HUES6 (cell line): ENCODE data around the gene RASGRF2.

ENCODE experiments used
- H3K27ac ChIP-seq: 2 replicates; pipeline ENCODE4 v1.7.0; 2013; ENCODE audit warnings: low read depth, mild to moderate bottlenecking, low read length, inconsistent platforms
- H3K27me3 ChIP-seq: 2 replicates; pipeline ENCODE4 v1.6.1; 2013; ENCODE audit warnings: low read length; ENCODE audit not compliant: control insufficient read depth, insufficient read depth
- H3K36me3 ChIP-seq: 2 replicates; pipeline ENCODE4 v1.6.1; 2013; ENCODE audit warnings: low read length; ENCODE audit not compliant: control insufficient read depth, insufficient read depth
- H3K4me1 ChIP-seq: 2 replicates; pipeline ENCODE4 v1.6.1; 2013; ENCODE audit warnings: low read length; ENCODE audit not compliant: control insufficient read depth, insufficient read depth
- H3K4me3 ChIP-seq: 2 replicates; pipeline ENCODE4 v1.5.1; 2013; ENCODE audit warnings: low read depth, low read length
- H3K9ac ChIP-seq: one replicate; pipeline ENCODE4 v1.6.1; 2013; ENCODE audit warnings: mild to moderate bottlenecking, low read length
- H3K9me3 ChIP-seq: 2 replicates; pipeline ENCODE4 v1.6.1; 2013; ENCODE audit warnings: low read depth, low read length; ENCODE audit not compliant: control insufficient read depth, insufficient read depth

Gene RASGRF2

DNA sequence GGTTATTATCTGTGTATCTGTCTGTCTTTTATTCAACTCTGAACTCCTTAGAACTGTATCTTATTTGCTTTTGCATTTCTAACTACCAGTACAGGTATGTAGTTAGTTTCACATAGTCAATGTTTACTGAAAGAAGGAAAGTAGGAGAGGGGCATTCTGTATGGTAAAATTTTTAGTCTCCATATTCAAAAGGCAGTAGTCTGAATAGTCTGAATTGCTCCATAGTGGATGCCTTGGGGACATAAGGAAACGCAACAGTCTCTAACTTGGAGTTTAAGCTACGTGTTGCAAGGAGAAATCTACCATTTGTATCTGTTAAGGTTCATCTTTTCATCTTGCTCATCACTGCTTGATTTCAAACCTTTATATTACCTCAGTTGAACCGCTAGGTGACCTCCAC, 26.2 kb downstream of the RASGRF2 start:
- H3K9ac ChIP-seq = no peak overlapping the region
- H3K36me3 ChIP-seq = no peaks in the 10 kb centered on the region
- H3K27me3 ChIP-seq = no peaks in the 10 kb centered on the region
- H3K27ac ChIP-seq = no peak overlapping the region
- peaks cover 36% of the 10 kb centered on the region for H3K4me1 ChIP-seq
- H3K9me3 ChIP-seq = no peaks in the 10 kb centered on the region
- H3K4me3 ChIP-seq = no peak overlapping the region

DNA sequence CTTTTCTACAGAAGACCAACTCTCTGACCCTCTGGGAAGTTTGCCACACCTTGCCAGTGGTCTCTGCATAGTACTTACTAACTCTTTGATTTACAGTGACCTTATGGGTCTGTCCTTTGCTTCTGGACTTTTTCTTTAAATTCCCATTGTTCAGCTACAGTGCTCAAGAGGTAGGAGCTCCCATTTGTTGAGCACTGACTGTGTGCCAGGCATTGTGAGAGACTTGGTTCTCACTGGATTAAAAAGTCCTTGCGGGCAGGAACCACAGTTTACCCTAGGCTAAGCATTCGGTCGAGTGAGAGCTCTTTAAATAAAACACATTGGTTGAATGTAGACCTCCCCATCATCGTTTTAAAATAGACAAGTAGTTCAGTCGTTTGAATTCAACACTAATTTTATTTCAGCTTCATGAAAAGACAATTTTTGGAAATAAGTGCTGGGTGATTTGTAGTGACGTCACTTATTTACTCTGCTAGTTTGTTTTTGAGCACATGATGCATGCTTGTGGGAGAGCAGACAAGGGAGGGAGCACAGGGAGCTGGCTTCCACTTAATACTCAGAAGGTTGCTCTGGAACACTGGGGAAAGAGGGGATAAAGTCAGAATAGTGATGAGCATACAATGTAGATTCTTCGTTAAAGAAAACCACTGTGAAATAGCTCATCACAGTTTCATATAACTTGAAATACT, 27.1 kb downstream of the RASGRF2 start:
- H3K9ac ChIP-seq = no peak overlapping the region
- no peak overlapping the region for H3K27ac ChIP-seq
- H3K4me3 ChIP-seq = no peak overlapping the region
- H3K27me3 ChIP-seq = no peaks in the 10 kb centered on the region
- H3K36me3 ChIP-seq = no peaks in the 10 kb centered on the region
- H3K4me1 ChIP-seq = peaks cover 41% of the 10 kb centered on the region
- H3K9me3 ChIP-seq = no peaks in the 10 kb centered on the region

DNA sequence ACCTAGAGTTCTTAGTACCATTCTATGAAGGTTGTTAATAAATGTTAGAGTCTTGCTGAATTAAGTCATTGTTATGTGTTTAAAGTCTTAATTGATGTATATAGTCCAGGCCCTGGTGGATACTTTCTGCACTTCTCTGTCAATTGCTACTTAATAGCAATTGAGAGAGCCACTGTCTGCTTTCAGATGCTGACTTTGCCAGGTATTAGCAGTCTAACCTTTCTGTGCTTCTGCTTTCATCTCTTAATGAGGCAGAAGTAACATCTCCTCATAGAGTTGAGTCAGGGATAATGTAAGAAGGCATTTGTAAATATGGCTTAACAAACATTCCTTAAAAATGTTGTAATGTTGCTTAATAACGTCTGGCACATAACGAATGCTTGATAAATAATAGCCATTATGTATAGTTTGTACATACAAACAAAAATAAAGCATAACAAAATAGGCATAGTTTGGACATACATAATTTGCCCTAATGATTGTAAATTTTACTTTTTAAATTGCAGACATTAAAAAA, 28.3 kb downstream of the RASGRF2 start:
- Histone ChIP-seq H3K9ac (no peak overlapping the region), H3K9me3 (no peaks in the 10 kb centered on the region), H3K27ac (no peak overlapping the region), H3K4me3 (no peak overlapping the region), H3K4me1 (peaks cover 41% of the 10 kb centered on the region), H3K36me3 (no peaks in the 10 kb centered on the region), H3K27me3 (no peaks in the 10 kb centered on the region)

DNA sequence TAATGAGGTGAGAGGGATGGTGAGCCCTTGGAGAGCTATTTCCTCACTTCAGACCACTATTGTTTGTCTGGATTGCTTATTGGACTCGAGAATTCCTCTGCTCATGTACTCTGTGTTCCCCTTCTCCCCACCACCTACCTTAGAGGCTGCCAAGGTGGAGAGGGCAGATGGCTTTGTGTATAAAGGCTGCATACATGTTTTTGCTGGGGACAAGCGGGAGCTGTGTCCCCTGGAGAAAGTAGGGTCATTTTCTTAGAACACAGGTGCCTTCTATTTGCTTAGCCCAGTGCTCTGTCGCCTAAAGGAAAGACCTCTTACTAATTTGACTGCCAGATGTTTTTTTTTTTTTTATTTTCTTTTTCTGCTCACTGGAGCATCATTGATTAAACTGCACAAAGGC, 29.7 kb downstream of the RASGRF2 start:
- Histone ChIP-seq H3K9ac (no peak overlapping the region), H3K27me3 (no peaks in the 10 kb centered on the region), H3K36me3 (no peaks in the 10 kb centered on the region), H3K27ac (0 out of 2 replicates have a peak overlapping the region, but pooled peaks have one; percentile 66), H3K4me1 (peaks cover 41% of the 10 kb centered on the region), H3K4me3 (no peak overlapping the region), H3K9me3 (no peaks in the 10 kb centered on the region)

DNA sequence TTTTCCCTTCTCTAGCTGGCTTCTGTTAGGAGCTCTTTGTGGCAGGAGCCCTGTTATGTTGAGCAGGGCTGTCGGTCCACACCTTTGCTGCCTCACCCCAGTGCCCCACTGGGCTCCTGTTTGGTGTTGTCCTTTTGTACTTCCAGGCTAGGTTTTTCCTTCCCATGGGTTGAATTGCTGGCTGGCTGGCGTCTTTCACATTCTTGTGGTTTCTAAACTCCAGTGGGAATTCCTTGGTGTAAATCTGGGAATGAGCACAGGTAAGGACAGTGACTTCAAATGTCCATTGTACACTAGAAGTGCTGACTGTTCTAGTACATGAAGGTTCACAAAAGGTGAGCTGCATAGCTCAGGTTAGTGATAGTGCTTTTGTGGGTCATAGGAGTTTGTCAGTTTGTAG, 30.4 kb downstream of the RASGRF2 start:
- H3K27ac ChIP-seq = peak overlapping the region; percentile 66; the same call in 1 of the 2 replicates
- no peaks in the 10 kb centered on the region for H3K9me3 ChIP-seq
- 0 out of 2 replicates have a peak overlapping the region, but pooled peaks have one; percentile 4 for H3K4me3 ChIP-seq
- H3K4me1 ChIP-seq = peaks cover 40% of the 10 kb centered on the region
- no peaks in the 10 kb centered on the region for H3K36me3 ChIP-seq
- H3K9ac ChIP-seq = peak overlapping the region; percentile 4
- H3K27me3 ChIP-seq = no peaks in the 10 kb centered on the region

DNA sequence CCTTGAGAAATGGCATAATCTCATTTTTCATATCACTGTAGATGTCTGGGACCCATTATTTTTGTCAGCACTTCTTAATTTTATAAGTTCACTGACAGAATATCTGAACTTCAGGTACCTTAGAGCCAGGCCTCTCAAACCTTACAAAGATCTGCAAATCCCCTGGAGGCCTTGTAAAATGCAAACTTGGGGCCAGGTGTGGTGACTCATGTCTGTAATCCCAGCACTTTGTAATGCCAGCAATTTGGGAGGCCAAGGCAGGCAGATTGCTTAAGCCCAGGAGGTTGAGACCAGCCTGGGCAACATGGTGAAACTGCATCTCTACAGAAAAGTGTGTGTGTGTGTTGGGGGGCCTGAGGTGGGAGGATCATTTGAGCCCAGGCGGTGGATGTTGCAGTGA, 30.8 kb downstream of the RASGRF2 start:
- H3K27ac ChIP-seq = 0 out of 2 replicates have a peak overlapping the region, but pooled peaks have one; percentile 66
- H3K27me3 ChIP-seq = no peaks in the 10 kb centered on the region
- H3K9ac ChIP-seq = peak overlapping the region; percentile 4
- no peaks in the 10 kb centered on the region for H3K9me3 ChIP-seq
- H3K4me3 ChIP-seq = no peak overlapping the region
- H3K36me3 ChIP-seq = no peaks in the 10 kb centered on the region
- H3K4me1 ChIP-seq = peaks cover 38% of the 10 kb centered on the region

DNA sequence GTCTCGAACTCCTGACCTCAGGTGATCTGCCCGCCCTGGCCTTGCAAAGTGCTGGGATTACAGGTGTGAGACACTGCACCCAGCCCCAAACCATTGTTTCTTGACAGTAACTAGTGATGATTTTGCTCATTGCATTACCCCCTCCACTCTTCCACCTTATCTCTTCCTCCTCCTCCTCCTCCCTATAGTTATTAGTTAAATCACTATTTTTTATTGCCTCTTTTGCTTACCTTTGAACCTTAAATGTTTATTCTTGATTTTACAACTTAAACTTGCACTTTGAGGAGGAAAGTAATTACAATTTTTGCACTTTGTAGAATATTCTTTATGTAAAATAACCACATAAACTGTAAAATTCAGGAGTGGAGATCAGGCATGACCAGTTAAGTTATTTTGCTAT, 35.7 kb downstream of the RASGRF2 start:
- peaks cover 9% of the 10 kb centered on the region for H3K4me1 ChIP-seq
- H3K9ac ChIP-seq = no peak overlapping the region
- no peaks in the 10 kb centered on the region for H3K9me3 ChIP-seq

DNA sequence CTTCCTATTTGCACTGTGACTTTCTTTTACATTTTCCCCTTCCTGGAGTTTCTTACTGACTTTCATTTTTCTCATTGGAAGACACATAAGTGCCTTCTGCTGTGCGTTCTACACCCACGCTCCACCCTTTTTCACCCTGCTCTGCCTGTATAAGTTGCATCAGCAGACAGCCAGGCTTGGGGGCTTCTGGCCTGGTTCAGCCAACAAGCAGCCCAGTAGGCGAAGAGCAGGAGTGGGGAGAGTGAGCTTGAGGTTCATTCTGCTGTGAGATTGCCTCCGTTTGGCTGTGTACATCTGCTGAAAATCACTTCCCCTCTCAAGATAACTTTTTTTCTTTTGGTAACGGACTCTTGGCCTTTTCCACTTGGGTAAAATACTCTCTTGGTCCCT, 38.4 kb downstream of the RASGRF2 start:
- H3K27ac ChIP-seq = no peak overlapping the region
- no peak overlapping the region for H3K9ac ChIP-seq
- no peaks in the 10 kb centered on the region for H3K4me1 ChIP-seq
- H3K4me3 ChIP-seq = no peak overlapping the region
- H3K9me3 ChIP-seq = no peaks in the 10 kb centered on the region
- no peaks in the 10 kb centered on the region for H3K27me3 ChIP-seq
- H3K36me3 ChIP-seq = no peaks in the 10 kb centered on the region

More for the DNA sequence above, 35.7 kb downstream of the RASGRF2 start:
- Histone ChIP-seq H3K27ac (no peak overlapping the region), H3K4me3 (no peak overlapping the region), H3K27me3 (no peaks in the 10 kb centered on the region), H3K36me3 (no peaks in the 10 kb centered on the region)

DNA sequence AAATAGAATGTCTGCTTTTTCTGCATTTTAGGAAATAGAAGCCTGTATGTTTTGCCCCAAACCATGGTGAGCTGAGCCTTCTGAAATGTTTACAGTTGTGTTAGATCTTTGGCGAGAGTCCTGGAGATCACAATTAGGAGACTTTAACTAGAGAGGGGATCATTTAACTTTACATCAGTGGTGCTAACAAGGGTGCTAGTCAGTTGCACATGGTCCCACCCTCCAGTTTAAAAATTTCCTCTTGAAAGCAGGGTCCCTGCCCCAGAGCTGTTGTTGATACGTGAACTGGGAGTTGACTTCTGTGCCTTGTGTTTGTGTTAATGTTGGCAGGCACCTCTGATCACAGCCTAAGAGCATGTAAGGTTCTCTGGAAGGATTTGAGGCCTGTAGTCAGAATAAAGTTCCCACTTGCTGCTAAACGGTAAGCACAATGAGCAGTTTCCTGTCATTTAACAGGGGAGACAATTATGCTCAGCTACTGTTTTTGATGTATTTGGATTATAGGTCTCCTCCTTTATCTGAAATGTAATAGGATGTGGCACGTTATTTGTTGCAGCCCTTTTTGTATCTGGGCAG, 43.7 kb downstream of the RASGRF2 start:
- no peak overlapping the region for H3K9ac ChIP-seq
- no peaks in the 10 kb centered on the region for H3K36me3 ChIP-seq
- H3K27me3 ChIP-seq = no peaks in the 10 kb centered on the region
- no peak overlapping the region for H3K4me3 ChIP-seq
- no peaks in the 10 kb centered on the region for H3K4me1 ChIP-seq
- no peak overlapping the region for H3K27ac ChIP-seq
- H3K9me3 ChIP-seq = no peaks in the 10 kb centered on the region

DNA sequence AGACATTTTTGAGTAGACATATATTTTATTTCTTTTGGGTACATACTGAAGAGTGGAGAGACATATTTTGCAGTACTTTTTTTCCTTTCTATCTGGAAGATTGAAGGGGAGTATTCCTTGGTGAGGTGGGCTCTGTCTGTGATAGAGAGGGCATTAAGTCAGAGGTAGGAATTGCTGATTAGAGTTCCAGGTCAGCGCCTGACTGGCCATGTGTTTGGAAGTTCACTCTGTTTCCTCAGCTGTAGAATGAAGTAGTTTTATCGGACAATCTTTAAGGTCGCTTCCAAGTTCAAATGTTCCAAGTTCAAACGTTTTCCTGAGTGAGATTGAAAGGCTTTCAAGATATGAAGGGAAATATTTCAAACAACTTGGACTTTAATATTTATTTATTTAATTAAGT, 45.5 kb downstream of the RASGRF2 start:
- no peaks in the 10 kb centered on the region for H3K4me1 ChIP-seq
- H3K36me3 ChIP-seq = no peaks in the 10 kb centered on the region
- H3K4me3 ChIP-seq = no peak overlapping the region
- no peaks in the 10 kb centered on the region for H3K27me3 ChIP-seq
- no peak overlapping the region for H3K27ac ChIP-seq
- no peak overlapping the region for H3K9ac ChIP-seq
- no peaks in the 10 kb centered on the region for H3K9me3 ChIP-seq

DNA sequence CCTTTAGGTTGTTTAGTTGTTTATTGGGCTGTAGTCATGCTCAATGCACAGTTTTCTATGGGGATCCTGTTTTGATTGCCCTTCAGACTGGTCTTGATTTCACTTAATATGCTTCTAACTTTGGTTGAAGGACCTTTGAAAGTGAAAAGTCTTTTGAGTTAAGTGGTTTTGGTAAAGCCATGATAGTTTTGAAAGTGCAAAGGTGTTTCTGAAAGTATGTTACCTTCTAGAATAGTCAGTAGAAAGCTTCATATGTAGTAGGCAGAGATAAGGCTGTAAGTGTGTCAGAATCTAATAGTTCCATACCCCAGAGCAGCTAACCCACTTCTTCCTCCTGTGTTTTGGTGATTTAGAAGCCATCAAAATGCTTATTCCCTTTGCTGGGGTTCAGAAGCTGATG, 46.1 kb downstream of the RASGRF2 start:
- H3K4me3 ChIP-seq = no peak overlapping the region
- H3K36me3 ChIP-seq = no peaks in the 10 kb centered on the region
- H3K27ac ChIP-seq = no peak overlapping the region
- H3K9ac ChIP-seq = no peak overlapping the region
- no peaks in the 10 kb centered on the region for H3K27me3 ChIP-seq
- H3K9me3 ChIP-seq = no peaks in the 10 kb centered on the region
- no peaks in the 10 kb centered on the region for H3K4me1 ChIP-seq
